Skin epidermis (tissue), 12 donors: ENCODE measurements around the gene ABHD6.
A peak's percentile ranks its signal among the peaks of the same experiment; 100 is the strongest.
"Not testable (repeated sequence)": the region's sequence is repeated elsewhere in the genome, so short reads cannot be mapped to it uniquely, and the experiment has no call there.

ENCODE experiments used
- H3K27ac ChIP-seq, 21 experiments: fragments of 200-600 bp; sonication (generic) in 11 of 21; one replicate each; pipeline ENCODE4 v1.5.0; 2020; ENCODE audit warnings: mild to moderate bottlenecking in 3 of 21, inconsistent platforms in 2 of 21, moderate library complexity in 2 of 21
- H3K4me3 ChIP-seq, 7 experiments: fragments of 200-600 bp; sonication (generic) in 2 of 7; one replicate each; pipeline ENCODE4 v1.5.0; 2020; ENCODE audit warnings: inconsistent platforms in 2 of 7, mild to moderate bottlenecking in 2 of 7, moderate library complexity in 1 of 7

ABHD6 gene

GRCh38 chr3:58266577-58266976 lies 29.0 kb downstream of the ABHD6 start:
- Histone ChIP-seq H3K27ac (no peak overlapping the region), H3K4me3 (no peak overlapping the region)

- H3K27ac ChIP-seq, H3K4me3 ChIP-seq: not testable (repeated sequence)
These were observed 30.0 kb downstream of the ABHD6 start for GRCh38 chr3:58267543-58267942.

- no peak overlapping the region for H3K27ac ChIP-seq
- H3K4me3 ChIP-seq, result no peak overlapping the region
These were observed 31.8 kb downstream of the ABHD6 start for GRCh38 chr3:58269356-58269755.

GRCh38 chr3:58270485-58270884 lies 32.9 kb downstream of the ABHD6 start:
- no peak overlapping the region for H3K4me3 ChIP-seq
- no peak overlapping the region for H3K27ac ChIP-seq

GRCh38 chr3:58271901-58272501 lies 34.4 kb downstream of the ABHD6 start:
- Histone ChIP-seq H3K27ac (peak overlapping the region in 6 of 21 experiments; percentile 10 to 63 (median 39)), H3K4me3 (no peak overlapping the region)

- H3K4me3 ChIP-seq, result no peak overlapping the region
- H3K27ac ChIP-seq, result peak overlapping the region in 4 of 21 experiments; percentile 43 to 63 (median 49)
These were observed 35.3 kb downstream of the ABHD6 start for GRCh38 chr3:58272891-58273290.

GRCh38 chr3:58273362-58273761 lies 35.8 kb downstream of the ABHD6 start:
- H3K4me3 ChIP-seq, result not testable (repeated sequence)
- H3K27ac ChIP-seq, result peak overlapping the region in 1 of 21 experiments; percentile 63

- no peak overlapping the region for H3K4me3 ChIP-seq
- H3K27ac ChIP-seq, result peak overlapping the region in 1 of 21 experiments; percentile 26
These were observed 36.5 kb downstream of the ABHD6 start for GRCh38 chr3:58274027-58274614.

GRCh38 chr3:58281069-58281468 lies 43.5 kb downstream of the ABHD6 start:
- H3K27ac ChIP-seq, result no peak overlapping the region

GRCh38 chr3:58285334-58285733 lies 47.7 kb downstream of the ABHD6 start:
- Histone ChIP-seq H3K4me3 (no peak overlapping the region), H3K27ac (no peak overlapping the region)

More at GRCh38 chr3:58281069-58281468, 43.5 kb downstream of the ABHD6 start:
- no peak overlapping the region for H3K4me3 ChIP-seq

- no peak overlapping the region for H3K27ac ChIP-seq
- no peak overlapping the region for H3K4me3 ChIP-seq
These were observed 49.8 kb downstream of the ABHD6 start for GRCh38 chr3:58287354-58287753.

- Histone ChIP-seq H3K4me3 (no peak overlapping the region), H3K27ac (no peak overlapping the region)
These were observed 50.6 kb downstream of the ABHD6 start for GRCh38 chr3:58288011-58288728.

GRCh38 chr3:58288964-58289613 lies 51.5 kb downstream of the ABHD6 start:
- not testable (repeated sequence) for H3K27ac ChIP-seq, H3K4me3 ChIP-seq

- not testable (repeated sequence) for H3K27ac ChIP-seq, H3K4me3 ChIP-seq
These were observed 52.9 kb downstream of the ABHD6 start for GRCh38 chr3:58290446-58290845.

- H3K27ac ChIP-seq, result no peak overlapping the region
- H3K4me3 ChIP-seq, result no peak overlapping the region
These were observed 54.2 kb downstream of the ABHD6 start for GRCh38 chr3:58291671-58292338.

GRCh38 chr3:58292866-58293265 lies 55.3 kb downstream of the ABHD6 start:
- no peak overlapping the region for H3K27ac ChIP-seq
- H3K4me3 ChIP-seq, result no peak overlapping the region

GRCh38 chr3:58293516-58293915 lies 55.9 kb downstream of the ABHD6 start:
- no peak overlapping the region for H3K27ac ChIP-seq

GRCh38 chr3:58296269-58296668 lies 58.7 kb downstream of the ABHD6 start:
- Histone ChIP-seq H3K27ac (no peak overlapping the region), H3K4me3 (no peak overlapping the region)

More at GRCh38 chr3:58293516-58293915, 55.9 kb downstream of the ABHD6 start:
- no peak overlapping the region for H3K4me3 ChIP-seq

GRCh38 chr3:58296843-58297242 lies 59.3 kb downstream of the ABHD6 start:
- Histone ChIP-seq H3K27ac (no peak overlapping the region), H3K4me3 (no peak overlapping the region)

- no peak overlapping the region for H3K27ac ChIP-seq
- no peak overlapping the region for H3K4me3 ChIP-seq
These were observed 60.6 kb downstream of the ABHD6 start for GRCh38 chr3:58298190-58298589.
